HEK293 (cell line): ENCODE data around the gene ABHD16B.

Source experiments
- CTCF ChIP-seq: fragments of 450-650 bp; formaldehyde crosslinking; IDR thresholded peaks from 2 replicates; pipeline ENCODE4 v1.5.1; 2016; ENCODE audit warnings: missing biosample characterization, missing genetic modification characterization
- ZNF184 ChIP-seq: fragments of 450-650 bp; IDR thresholded peaks from 2 replicates; pipeline ENCODE4 v1.5.1; 2018; ENCODE audit warnings: missing biosample characterization, mild to moderate bottlenecking, missing genetic modification characterization
- ZNF521 ChIP-seq: fragments of 450-650 bp; formaldehyde crosslinking; IDR thresholded peaks from 2 replicates; pipeline ENCODE4 v1.5.1; 2017; ENCODE audit warnings: missing biosample characterization, mild to moderate bottlenecking, missing genetic modification characterization

- TF ChIP-seq ZNF184 (tag by site-specific recombination) (no peak), CTCF (no peak), ZNF521 (tag by site-specific recombination) (no peak)
Measured at GRCh38 chr20:63825331-63826118, 35.8 kb upstream of the ABHD16B start.
